Measurements from ENCODE around the gene TENM3.
"Not testable (repeated sequence)": the region's sequence is repeated elsewhere in the genome, so short reads cannot be mapped to it uniquely, and the experiment has no call there.

The TENM3 gene

DNA sequence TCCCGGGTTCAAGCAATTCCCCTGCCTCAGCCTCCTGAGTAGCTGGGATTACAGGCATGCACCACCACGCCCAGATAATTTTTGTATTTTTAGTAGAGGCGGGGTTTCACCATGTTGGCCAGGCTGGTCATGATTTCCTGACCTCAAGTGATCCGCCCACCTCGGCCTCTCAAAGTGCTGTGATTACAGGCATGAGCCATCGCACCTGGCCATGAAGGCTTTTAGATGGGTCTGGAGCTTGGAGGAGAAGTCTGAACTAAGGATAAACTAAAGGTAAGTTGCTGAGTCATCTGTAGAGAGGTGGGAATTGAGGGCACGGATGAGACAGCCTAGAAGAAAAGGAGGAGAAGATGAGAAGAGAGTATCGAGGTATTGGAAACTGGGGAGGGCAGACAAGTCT lies at the start of gene TENM3:
TSS of gene TENM3 (plus strand) at position 199 of the 400 bp plus-strand sequence. CDS start 80,619 bp downstream, outside the sequence.
- DNase-seq, result not testable (repeated sequence)

DNA sequence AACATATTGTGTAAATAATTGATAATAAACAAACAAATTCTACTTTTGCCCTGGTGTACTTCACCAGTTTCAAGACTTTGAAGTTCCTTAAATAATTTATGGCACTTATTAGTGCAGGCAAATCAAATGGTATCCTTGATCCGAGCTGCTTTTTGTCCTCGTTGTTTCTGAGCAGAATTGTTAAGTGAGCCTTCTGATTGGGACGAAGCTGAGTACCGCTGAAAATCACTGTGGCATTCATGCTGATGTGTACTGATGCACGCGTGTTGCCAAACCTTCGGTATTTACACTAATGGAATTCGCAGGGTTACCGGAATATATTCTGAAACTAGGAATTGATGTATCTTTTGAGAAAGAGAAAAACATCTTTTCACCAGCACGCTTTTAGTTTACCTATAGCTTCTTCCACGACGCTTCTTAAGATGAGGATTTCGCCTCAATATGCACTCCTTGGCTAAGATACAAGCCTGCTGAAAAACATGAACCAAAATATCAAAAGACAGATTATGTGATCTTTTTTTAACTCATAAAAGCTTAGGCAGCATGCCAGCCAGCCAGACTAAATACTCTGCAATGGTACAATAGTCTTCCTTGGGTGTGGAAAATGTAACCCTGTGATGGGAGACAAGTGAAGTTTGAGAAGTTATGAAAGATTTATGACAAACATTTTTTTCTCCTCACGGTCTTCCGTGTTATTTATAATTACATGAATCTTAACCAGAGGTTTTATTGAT lies 48.9 kb upstream of the TENM3 start:
- no peak for DNase-seq

DNA sequence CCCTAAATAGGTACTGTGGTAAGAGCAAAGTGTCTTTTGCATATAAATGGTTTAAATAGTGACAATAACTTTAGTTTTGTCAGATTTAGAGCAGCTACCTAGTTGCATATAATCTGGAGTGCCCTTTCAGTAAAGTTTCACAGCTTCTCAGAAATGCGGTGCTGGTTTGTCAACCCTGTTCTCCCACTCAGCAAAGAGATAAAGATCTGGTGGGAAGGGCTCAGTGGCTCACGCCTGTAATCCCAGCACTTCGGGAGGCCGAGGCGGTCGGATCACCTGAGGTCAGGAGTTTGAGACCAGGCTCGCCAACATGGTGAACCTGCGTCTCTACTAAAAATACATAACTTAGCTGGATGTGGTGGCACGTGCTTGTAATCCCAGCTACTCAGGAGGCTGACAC lies 45.6 kb upstream of the TENM3 start:
- DNase-seq, result no peak

DNA sequence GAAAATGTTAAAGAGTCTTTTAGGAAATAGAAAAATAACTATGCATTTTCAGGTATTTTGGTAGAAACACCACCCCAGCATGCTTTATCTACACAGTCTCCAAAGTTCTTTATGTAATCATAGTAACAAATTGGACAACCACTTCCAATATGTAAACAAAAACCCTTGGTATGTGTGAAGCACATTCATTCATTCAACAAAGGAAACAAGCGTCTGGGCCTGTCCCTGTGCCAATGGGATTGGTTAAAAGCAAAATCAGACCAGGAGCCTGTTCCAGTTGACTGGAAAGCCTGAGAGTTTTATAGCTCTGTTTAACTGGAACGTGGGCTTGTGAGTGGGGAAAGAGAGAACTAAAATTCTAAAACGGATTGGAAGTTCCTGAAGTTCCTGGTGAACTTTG lies 41.3 kb upstream of the TENM3 start:
- DNase-seq, result no peak

DNA sequence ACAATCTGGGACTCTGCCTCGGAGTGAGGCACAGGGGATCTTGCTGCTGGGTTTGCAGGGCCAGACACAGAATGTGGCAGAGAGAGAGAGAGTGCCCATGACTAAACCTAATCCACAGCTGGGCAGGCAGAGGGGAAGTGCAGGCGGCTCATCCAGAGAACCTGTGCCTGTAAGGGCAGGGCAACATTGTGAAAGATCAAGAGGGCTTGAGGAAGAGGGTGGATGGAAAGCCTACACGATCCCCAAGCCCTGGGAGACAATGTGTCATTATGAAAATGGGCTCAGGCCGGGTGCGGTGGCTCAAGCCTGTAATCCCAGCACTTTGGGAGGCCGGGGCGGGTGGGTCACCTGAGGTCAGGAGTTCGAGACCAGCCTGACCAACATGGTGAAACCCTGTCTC lies 40.6 kb upstream of the TENM3 start:
- DNase-seq, result no peak

DNA sequence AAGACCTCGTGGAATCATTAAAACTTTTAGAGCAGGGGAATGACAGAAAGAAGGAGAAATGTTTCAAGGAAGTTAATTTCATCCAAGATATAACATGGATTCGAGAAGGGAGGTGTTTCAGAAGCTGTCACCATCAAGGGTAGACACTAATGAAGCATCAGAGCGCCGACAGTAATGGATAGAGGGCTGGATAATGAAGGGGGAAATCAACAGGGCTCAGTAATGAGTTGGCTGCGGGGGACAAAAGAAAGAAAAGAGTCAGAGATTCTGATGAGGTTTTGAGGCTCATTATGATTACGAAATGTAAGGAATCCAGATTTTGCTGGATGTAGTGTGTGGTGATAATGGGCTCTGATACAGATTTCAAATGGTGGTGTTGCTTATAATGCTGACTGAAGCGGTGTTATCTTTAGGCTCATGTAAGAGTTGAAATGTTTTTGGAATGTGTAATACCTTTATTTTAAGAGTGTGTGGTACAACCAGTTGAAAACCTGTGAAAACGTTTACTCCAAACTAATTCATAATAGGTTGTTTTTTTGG lies 39.3 kb upstream of the TENM3 start:
- no peak for DNase-seq

DNA sequence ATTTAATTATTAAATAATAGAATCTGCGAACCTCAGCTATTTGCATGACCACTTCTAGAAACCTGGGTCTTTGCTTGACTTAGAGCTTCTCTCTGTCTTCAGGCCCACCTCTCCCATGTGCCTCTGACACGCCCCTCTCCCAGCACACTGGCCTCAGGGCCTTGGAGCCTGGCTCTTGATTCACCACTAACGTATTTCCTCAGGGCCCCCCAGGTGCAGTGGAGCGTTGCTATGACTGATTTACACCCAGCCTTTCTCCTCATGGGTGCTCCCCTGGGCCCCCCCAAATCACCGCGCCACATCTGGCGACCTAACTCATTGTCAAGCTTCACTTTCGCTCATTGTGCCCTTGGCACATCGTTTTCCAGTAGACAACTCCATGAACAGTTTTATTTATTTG lies 37.9 kb upstream of the TENM3 start:
- DNase-seq, result no peak

DNA sequence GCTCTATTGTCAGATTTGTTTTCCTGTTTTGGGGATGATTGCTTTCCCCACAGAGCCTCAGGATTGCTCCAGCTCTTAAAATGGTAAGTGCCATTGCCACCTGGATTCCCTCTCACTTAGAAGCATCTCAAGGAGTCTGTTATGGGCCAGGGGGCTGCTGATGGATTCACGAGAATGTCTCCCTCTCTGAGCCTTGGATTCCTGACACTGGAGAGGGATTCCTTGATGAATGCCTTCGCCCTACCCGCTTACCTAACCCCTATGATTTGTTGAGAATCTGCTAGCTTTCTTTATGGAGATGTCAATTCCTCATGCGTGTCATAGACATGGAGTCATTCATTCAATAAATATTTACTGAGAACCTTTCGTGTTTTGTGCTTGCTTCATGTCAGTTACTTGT lies 36.9 kb upstream of the TENM3 start:
- no peak for DNase-seq

DNA sequence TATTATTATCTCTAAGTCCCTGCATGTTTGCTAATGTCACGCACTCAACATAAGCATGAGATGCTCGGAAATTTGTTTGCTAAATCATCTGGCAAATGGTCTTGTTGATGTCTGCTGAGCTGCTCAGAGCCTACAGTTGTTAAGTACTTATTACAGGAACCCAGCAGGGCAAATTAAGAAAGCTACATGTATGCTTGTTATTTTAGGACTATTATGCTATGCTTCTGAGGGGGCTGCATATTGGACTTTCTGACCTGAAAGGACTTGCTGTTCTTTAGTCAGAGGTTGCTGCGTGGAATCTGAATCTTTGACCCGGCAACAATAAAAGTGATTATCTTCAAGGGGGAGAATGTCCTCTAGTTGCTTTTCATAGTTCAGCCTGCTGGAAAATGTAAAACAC lies 36.3 kb upstream of the TENM3 start:
- no peak for DNase-seq

DNA sequence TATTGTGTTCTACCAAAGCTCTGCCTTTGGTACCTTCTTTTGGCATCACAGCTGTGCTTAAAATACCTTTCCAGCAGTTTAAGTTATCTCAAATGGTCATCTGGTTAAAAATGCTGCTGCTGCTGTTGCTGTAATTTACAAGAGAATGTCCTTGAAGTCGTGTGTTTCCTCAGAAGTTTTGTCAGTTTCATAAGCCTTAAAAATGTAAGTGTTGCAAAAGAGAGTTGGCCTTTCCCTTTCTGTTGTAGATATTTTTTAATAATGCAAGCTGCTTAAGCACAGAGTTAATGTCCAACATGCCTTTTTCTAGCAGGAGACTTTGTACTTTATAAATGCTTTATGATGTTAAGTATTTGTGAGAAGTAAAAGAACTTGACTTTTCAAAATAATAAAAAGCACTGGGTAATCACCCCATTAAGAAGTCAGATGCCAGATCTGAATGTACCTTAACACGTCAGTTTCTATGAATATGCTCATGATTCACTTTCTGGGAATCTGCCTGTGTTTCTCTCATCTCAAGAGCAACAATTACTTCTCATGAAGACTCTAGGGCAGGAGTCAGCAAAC lies 35.3 kb upstream of the TENM3 start:
- DNase-seq, result no peak

DNA sequence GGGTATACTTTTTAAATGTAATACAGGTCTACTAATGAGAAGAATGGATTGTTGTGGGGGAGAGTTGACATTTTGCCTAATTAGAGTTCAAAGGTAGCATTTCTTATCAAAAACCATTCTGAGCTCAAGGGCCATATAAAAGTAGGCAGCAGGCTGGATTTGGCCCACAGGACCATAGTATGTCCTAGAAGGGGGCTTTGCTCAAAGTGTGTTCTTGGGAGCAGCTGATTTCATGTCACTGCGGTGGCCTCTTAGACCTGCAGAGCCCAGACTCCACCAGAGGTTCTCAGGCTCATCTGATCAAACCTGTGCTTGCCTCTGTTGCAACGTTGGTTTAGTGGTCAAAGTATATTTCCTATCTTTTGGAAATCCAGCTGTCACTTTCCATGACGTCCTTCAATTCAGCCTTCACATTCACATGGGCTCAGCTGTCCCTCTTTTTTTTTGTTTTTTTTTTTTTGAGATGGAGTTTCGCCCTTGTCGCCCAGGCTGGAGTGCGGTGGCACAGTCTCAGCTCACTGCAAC lies 34.6 kb upstream of the TENM3 start:
- DNase-seq, result no peak

DNA sequence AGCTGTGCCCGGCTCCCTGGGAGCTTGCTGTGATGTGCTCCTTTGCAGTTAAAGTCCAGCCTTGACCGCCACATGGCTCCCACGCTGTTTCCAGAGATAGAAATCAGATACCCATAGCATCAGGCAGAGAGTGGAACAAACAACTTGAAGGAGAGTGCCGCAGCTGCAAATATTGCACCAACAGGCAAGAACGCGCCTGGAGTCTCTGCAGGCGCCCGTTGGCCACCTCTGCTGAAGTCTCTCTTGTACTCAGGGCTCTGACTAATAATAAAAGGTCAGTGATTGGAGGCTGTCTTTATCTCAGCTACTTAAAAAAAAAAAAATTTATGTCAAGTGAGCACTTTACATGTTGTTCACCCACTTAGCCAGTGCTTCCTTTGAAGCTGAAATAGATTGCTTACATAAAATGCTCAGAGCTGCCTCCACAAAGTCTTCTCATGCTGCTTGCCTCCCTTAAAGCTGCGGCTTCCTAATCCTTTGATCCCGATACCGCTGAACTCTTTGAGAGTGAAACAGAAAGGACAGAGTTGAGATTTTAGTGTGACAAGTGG lies 30.9 kb upstream of the TENM3 start:
- DNase-seq, result no peak

DNA sequence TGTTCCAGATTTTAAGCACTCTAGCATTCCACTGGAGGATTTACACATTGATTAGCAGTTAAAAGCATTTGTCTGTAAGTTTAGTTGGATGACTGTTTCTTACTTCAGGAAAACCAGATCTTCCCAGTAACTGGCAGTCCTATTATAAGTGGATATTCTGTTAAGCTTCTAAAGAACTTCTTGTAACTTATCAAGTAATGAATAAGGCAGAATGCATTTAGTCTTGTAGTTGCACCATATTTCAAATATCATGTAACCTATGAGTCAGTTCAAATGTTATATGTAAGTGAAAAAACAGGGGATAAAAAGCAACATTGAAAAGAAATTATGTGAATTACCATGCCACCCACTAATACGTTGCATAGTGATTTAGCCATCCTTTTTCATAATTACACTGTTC lies 30.2 kb upstream of the TENM3 start:
- no peak for DNase-seq

DNA sequence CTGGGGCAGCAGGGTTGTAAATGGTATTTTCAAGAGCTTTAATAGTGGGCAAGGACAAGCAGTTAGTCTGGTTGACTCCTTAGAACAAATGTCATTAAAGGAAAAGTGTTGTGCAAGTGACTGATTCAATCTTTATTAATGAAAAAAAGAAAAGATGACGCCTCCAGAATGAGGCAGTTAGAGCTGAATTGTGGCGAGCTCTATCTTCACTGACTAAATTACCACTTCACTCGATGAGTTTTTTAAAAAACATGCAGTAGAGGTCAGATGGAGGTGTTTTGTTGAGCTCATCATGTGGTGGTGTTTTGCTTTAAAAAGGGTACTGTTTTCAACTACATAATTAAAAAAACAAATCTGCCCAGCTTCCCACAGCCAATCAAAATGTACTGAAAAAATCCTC lies 28.1 kb upstream of the TENM3 start:
- no peak for DNase-seq

DNA sequence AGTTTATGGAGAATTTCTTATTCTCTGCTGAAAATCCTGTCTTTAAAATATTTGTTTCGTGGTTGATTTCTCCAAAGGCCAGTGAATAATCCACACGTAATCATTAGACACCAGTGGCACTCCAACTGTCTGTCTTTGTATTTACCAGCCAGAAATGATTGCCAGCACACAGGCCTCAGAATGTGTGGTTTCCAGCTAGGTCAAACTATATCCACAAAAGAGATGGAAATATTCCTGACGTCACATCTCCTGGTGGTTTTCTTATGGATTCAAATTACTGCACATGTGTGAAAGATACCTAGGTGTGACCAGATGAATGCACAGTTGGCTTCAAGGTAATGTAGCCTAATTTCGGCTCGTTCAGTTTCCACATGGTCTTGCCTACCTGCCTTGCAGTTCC lies 27.2 kb upstream of the TENM3 start:
- DNase-seq, result no peak

DNA sequence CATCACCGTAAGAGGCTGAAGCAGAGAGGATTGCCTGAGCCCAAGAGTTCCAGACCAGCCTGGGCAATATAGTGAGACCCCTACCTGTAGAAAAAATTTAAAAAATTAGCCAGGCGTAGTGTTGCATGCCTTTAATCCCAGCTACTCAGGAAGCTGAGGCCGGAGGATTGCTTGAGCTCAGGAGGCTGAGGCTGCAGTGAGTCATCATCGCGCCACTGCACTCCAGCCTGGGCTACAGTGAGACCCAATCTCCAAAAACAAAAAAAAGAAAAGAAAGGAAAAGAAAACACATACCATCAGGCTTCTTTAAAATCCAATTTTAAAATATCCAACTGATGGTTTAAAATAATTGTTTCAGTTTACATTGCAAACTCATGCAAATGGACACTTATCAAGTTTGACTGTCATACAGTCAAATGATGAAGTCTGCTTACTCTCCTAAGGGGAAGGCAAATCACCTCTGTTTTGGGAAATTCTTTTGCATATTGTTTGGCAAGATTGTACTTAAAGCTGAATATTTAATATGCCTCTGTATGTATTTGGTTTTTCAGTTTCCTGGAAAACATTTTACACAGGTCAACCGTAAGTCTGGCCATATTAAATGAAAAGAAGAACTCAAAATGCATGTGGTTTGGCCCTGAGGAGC lies 23.7 kb upstream of the TENM3 start:
- DNase-seq, result no peak

DNA sequence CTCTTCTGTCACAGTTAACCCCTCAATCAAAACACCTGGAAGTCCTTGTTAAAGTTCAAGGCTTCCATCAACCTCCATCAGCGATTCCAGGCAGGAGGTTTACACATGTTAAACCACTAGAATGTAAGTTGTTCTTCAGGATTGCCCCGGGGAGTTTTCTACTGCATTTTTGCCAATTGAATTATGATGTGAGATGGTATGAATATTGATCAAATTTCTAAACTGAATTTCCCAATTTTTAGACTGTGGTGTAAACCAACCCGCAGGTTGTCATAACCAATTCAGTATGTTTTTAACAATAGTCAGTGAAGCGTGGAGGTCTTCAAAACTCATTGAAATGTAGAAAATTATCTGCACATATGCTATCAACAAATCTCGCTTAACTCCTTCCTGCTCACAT lies 21.2 kb upstream of the TENM3 start:
- DNase-seq, result no peak

DNA sequence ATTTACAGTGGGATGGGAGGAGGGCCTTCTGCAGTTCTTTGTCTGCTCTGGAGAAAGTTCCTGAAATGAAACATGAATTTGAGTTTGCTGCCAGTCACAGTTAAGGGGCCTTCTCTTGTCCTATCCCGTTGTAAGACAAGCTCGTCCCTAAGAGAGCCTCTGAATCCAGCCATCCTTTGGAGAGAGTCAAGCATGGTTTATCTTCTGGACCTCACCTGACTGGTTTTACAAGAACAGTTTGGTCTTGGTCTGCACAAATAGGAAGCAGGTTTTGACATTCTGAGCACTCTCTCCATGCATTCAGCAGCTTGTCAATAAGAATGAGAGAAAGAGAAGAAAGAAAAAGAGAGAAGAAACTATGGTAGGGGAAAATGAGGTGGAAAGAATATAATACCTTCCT lies 20.4 kb upstream of the TENM3 start:
- no peak for DNase-seq

DNA sequence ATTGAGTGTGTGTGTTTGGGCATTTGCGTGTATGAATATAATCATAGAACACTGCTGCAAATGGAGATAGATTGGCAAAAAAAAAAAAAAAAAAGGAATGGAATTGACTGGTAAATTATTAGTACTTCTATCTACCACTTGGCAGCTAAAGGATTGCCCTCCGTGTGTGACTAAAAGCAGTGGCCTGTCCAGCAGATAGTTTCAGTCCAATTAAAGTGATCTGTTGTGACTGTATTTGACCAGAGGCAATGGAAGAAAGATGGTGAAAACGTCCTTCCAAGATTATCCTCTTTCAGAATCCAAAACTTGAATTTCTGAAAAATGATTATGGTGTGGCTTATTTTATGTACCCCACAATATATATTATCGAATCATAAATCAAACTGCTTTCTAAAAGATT lies 19.5 kb upstream of the TENM3 start:
- no peak for DNase-seq

DNA sequence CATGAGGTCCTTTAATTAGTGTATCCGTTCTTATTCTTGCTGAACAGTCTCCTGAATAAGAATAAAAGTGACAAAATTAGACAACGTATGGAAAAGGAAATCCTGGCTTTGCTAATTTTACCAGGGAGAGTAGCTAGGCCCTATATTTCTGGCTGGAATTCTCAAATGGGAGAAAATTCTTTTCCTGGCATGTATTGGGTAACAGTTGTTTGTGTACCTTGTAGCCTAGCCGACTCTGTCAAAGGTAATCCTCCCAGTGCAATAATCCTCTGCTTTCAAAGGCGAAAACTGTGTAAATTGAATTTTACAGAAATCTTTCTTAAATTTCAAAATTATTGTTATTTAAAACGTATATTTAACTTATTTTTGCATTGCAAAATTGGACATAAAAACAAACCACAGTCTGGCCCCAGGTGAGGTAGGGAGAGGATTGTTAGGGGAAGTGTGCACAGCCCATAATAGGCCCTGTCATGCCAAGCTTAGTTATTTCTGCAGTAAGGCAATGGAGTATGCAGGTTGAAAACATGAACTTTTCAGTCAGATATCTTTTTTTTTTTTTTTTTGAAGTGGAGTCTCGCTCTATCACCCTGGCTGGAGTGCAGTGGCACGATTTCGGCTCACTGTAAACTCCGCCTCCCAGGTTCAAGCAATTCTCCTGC lies 18.9 kb upstream of the TENM3 start:
- no peak for DNase-seq

DNA sequence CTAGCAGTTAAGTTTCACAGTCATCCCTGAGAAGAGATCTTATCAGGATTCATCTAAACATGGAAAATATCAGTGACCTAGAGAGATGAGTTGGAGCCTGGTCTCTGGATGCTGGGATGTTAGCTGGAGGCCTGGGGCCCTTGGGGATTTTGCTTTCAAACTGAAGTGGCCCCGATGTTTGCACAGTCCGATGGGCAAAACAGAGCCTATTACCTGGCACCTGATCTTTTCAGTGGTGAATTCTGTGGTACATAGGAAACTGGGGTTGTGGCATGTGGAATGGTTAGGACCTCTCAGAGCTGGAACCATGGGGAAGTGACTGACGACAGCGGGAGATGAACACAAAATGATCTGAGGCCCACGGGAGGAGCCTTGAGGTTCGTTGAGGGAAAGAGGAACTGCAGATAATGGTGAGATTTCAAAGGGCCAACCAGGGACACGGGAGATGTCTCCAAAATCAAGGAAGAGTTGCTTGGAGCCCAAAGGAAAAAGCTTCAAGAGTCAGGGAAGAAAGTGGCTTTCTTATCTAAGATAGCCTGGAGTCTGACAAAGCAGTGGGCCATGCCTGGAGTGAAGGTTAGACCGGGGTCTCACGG lies 17.8 kb upstream of the TENM3 start:
- DNase-seq, result no peak

DNA sequence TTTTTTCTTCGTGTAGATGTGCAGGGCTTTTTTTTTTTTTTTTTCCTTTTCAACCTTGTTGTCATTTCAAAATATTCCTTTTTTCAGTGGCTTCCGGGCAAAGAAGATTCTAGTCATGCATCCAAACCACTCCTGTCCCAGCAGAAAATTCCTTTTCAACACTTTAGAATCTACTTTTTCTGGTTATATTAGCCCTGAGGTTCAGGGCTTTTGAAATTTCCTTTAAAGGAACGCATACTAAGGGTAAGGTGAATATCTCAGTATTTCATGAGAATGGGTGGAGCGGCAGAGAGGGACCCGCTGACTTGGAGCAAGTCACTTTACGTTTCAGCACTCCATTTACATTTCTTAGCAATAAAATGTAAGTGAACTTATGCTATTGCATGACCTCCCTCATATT lies 15.6 kb upstream of the TENM3 start:
- DNase-seq, result no peak

Data from activated naive CD4-positive, alpha-beta T cell treated with anti-CD3 and anti-CD28 coated beads, Interleukin-2, amount 50 U/mL, for 16 hours (primary cell).